GM18909 (cell line): ENCODE data around the gene TRAP1.
"Not testable (repeated sequence)": the region's sequence is repeated elsewhere in the genome, so short reads cannot be mapped to it uniquely, and the experiment has no call there.

Source experiments
- ATAC-seq: cut with Tn5 transposase; IDR thresholded peaks from one replicate; pipeline ENCODE4 v1.9.1; 2021; ENCODE audit warnings: mild to moderate bottlenecking; ENCODE audit not compliant: unreplicated experiment, poor library complexity

The TRAP1 gene

GRCh38 chr16:3625331-3625730 is 92.0 kb downstream of the TRAP1 start:
- ATAC-seq: no peak

- peak; percentile 38 for ATAC-seq
These were observed 93.7 kb downstream of the TRAP1 start for GRCh38 chr16:3623642-3624041.

- no peak for ATAC-seq
These were observed 98.6 kb downstream of the TRAP1 start for GRCh38 chr16:3618769-3619141.

GRCh38 chr16:3612510-3613466 is 104.5 kb downstream of the TRAP1 start:
- ATAC-seq: no peak

GRCh38 chr16:3611146-3611975 is 106.0 kb downstream of the TRAP1 start, which contains the start of gene SLX4:
TSS of gene SLX4 (minus strand) at chr16:3611606. CDS start at chr16:3608964, 2,642 bp downstream.
- ATAC-seq: peak; percentile 85

GRCh38 chr16:3610698-3611145 is 106.6 kb downstream of the TRAP1 start:
- no peak for ATAC-seq

GRCh38 chr16:3609895-3610697 is 107.2 kb downstream of the TRAP1 start:
- ATAC-seq: no peak

GRCh38 chr16:3608976-3609375 is 108.3 kb downstream of the TRAP1 start:
- not testable (repeated sequence) for ATAC-seq

GRCh38 chr16:3608069-3608468 is 109.3 kb downstream of the TRAP1 start:
- no peak for ATAC-seq
